Brain microvascular endothelial cell (primary cell): ENCODE data around the gene SMAD6.

ENCODE experiments used
- DNase-seq: peaks from one replicate; pipeline ENCODE4 v3.0.0-alpha.2; 2020
- H3K27ac ChIP-seq: fragments of 250-450 bp; sonication (Bioruptor Pico); 2 replicates; pipeline ENCODE4 v1.5.1; 2020; ENCODE audit warnings: mild to moderate bottlenecking, moderate library complexity
- H3K27me3 ChIP-seq: fragments of 250-450 bp; sonication (Bioruptor Pico); replicated peaks from 2 replicates; pipeline ENCODE4 v1.5.1; 2020; ENCODE audit warnings: mild to moderate bottlenecking
- H3K36me3 ChIP-seq: fragments of 250-450 bp; sonication (Bioruptor Pico); replicated peaks from 2 replicates; pipeline ENCODE4 v1.5.1; 2020; ENCODE audit warnings: mild to moderate bottlenecking
- H3K4me3 ChIP-seq: 2 replicates; pipeline ENCODE4 v1.5.1; 2011; ENCODE audit warnings: low read depth, mild to moderate bottlenecking, control low read depth, low read length, moderate library complexity
- in situ Hi-C: cut with HindIII; loops from 2 replicates; pipeline ENCODE4 v1.10.0; 2017; ENCODE audit warnings: low sequenced_read_pairs, low pct_ligation_motif_present
- TF ChIP-seq, protein P1 (sequence below): IDR thresholded peaks from 2 replicates; pipeline ENCODE4 v1.5.1; 2011; ENCODE audit warnings: low read depth, mild to moderate bottlenecking, moderate library complexity, low read length, control low read depth, inconsistent platforms; ENCODE audit errors: missing control alignments

Gene SMAD6

DNA sequence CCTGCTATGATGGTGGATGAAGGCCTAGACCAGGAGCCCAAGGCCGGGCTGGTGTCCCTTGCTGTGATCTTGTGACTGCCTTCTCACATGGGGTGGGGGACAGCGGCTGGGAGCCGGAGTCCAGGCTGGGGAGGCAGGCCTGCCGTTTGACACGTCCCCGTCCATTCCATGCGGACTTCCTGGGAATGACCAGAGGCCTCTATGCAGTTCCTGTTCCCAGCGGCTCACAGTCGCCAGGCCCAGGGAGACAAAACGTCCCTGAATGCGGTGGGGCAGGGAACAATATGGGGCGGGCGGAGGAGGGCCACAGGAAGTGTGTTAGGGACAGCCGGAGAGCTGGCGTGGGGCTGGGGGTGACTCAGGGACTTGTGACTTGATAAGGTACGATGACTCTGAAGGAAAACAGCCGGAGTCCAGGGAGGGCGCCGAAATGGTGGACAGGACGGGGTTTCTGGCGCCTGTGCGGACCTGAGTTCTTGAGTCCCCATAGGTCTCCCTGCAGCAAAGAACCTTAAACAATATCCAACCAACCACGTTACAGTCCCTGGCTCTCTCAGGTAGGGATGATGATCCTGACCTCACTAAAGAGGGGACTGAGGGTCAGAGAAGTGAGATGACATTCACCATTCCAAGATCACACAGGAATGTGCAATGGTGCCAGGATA lies 40.5 kb upstream of the SMAD6 start:
- in situ Hi-C loops = no loop called here
- no peaks in the 10 kb centered on the region for H3K36me3 ChIP-seq
- peak; percentile 24 for DNase-seq
- no peak overlapping the region for H3K27ac ChIP-seq
- no peaks in the 10 kb centered on the region for H3K27me3 ChIP-seq
- no peak overlapping the region for H3K4me3 ChIP-seq
- TF ChIP-seq, protein P1, sequence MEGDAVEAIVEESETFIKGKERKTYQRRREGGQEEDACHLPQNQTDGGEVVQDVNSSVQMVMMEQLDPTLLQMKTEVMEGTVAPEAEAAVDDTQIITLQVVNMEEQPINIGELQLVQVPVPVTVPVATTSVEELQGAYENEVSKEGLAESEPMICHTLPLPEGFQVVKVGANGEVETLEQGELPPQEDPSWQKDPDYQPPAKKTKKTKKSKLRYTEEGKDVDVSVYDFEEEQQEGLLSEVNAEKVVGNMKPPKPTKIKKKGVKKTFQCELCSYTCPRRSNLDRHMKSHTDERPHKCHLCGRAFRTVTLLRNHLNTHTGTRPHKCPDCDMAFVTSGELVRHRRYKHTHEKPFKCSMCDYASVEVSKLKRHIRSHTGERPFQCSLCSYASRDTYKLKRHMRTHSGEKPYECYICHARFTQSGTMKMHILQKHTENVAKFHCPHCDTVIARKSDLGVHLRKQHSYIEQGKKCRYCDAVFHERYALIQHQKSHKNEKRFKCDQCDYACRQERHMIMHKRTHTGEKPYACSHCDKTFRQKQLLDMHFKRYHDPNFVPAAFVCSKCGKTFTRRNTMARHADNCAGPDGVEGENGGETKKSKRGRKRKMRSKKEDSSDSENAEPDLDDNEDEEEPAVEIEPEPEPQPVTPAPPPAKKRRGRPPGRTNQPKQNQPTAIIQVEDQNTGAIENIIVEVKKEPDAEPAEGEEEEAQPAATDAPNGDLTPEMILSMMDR = no peak

DNA sequence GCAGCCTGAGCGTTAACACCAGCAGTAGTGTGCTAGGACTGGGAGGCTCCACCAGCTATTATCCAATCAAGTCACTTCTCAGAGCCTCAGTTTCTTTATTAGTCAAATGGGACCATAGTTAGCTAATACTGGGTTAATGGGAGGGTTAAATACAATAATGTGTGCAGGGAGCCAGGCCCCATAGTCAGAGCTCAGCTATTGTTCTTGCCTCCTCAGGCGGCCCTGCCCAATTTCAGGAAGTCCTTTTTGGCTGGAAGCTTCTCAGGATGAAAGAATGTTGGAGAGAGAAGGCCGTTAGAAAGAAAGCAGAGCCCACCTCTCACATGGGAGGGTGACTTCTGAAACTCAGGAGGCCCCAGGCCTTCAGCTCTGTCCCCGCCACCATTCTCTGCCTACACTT lies 39.5 kb upstream of the SMAD6 start:
- H3K36me3 ChIP-seq = no peaks in the 10 kb centered on the region
- no peak for DNase-seq
- H3K4me3 ChIP-seq = no peak overlapping the region
- H3K27me3 ChIP-seq = no peaks in the 10 kb centered on the region
- H3K27ac ChIP-seq = no peak overlapping the region
- in situ Hi-C loops = no loop called here
- TF ChIP-seq, protein P1 = no peak

DNA sequence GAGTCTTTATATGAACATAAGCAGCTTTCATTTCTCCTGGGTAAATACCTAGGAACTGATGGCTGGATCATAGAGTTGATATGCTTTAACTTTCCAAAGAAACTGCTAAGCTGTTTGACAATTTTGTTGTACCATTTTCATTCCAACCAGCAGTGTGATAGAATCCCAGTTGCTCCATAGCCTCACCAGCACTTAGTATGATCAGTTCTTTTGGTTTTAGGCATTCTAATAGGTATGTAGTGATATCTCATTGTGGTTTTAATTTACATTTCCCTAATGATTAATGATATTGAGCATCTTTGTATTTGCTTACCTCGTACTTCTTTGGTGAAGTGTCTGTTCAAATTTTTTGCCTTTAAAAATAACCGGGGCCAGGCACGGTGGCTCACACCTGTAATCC lies 38.4 kb upstream of the SMAD6 start:
- DNase-seq = no peak

DNA sequence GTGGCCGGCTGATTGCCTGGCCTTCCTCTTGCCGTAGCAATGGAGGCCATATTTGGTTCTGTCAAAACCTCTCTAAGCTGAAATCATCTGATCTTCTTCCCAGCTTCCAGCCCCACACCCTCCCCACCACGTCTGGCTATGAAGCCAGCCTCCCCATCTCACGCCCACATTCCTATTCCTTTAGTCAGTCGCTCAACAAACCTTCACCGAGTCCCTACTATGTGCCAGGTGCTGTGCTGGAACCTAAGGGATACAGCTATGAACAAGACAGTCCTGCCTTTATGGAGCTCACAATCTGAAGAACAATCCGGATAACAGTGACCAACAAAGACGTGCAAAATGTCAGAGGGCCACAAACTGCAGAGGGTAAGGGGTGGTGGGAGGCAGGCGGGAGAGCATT lies 31.9 kb upstream of the SMAD6 start:
- Histone ChIP-seq H3K36me3 (no peaks in the 10 kb centered on the region), H3K27ac (no peak overlapping the region), H3K4me3 (no peak overlapping the region), H3K27me3 (no peaks in the 10 kb centered on the region)
- in situ Hi-C loops = no loop called here
- no peak for DNase-seq
- TF ChIP-seq, protein P1 = no peak

More for the DNA sequence above, 38.4 kb upstream of the SMAD6 start:
- no peaks in the 10 kb centered on the region for H3K36me3 ChIP-seq
- in situ Hi-C loops = no loop called here
- no peak overlapping the region for H3K27ac ChIP-seq
- H3K27me3 ChIP-seq = no peaks in the 10 kb centered on the region
- TF ChIP-seq, protein P1 = no peak
- H3K4me3 ChIP-seq = no peak overlapping the region

DNA sequence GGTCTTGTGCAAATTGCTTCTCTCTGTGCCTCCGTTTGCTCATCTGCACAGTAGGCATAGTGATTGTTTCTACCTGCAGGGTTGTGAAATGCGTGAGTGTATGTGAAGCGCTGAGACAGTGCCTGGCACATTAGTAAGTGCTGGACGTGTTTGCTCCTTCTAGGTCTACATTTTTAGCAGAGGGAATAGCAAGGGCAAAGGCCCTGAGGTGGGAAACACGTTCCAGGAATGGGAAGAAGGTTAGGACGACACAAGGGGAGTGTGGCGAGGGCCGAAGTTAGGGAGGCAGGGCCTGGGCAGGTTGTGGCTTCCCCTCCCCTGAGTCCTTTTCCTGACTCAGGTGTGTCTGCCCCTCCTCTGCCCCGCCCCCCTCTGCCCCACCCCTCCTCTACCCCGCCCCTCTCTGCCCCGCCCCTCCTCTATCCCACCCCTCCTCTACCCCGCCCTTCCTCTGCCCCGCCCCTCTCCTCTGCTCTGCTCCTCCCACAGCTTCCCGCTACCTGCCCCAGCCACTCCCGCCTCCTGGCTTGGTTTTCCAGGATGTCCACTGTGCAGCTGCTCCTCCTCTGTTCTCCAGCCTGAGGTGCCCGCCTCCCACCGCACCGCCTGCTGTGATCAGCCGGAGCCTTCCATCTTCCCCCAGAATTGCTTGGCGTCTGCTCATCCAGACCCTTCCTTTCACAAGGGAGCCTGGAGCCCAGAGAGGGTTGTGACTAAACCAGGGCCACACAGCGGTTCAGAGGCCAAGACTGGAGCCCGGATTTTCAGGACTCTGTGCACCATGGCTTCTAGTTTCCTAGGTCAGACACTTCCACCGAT lies 31.1 kb upstream of the SMAD6 start:
- Histone ChIP-seq H3K27ac (no peak overlapping the region), H3K4me3 (no peak overlapping the region), H3K36me3 (no peaks in the 10 kb centered on the region), H3K27me3 (no peaks in the 10 kb centered on the region)
- DNase-seq = no peak
- TF ChIP-seq, protein P1 = no peak
- in situ Hi-C loops = no loop called here

DNA sequence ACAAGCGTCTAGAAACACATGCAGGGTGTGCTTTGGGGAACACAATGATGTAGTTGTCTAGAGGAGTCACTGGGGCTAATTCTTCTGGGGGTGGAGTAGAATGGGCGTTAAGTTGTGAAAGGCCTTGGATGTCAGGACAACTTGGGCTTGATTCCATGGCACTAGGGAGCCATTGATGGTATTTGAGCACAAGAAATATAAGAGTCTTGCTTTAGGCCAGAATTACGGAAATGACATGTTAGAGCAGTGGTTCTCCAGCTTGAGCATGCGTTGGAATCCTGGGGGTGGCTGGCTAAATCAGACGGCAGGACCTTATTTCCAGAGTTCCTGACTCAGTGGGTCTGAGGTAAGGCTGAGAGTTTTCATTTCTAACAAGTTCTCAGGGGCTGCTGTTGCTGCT lies 29.2 kb upstream of the SMAD6 start:
- TF ChIP-seq, protein P1 = no peak
- Histone ChIP-seq H3K4me3 (no peak overlapping the region), H3K27ac (no peak overlapping the region), H3K27me3 (no peaks in the 10 kb centered on the region), H3K36me3 (no peaks in the 10 kb centered on the region)
- no peak for DNase-seq
- in situ Hi-C loops = no loop called here
